ENCODE measurements around the gene CORO7. TPM values are rescaled to one million over a fixed set of nuclear protein-coding genes. Genes with fewer than 3 reads are reported as not detected.
A peak's percentile ranks its signal among the peaks of the same experiment; 100 is the strongest.

Gene CORO7
- total RNA-seq, 4 donors from 2014 or later = 5.7 to 15.3 (median 7.2) TPM

GRCh38 chr16:4377573-4378154 is 38.7 kb downstream of the CORO7 start:
- H3K27ac ChIP-seq = peak overlapping the region; percentile 73 to 84 (median 82)

DNA sequence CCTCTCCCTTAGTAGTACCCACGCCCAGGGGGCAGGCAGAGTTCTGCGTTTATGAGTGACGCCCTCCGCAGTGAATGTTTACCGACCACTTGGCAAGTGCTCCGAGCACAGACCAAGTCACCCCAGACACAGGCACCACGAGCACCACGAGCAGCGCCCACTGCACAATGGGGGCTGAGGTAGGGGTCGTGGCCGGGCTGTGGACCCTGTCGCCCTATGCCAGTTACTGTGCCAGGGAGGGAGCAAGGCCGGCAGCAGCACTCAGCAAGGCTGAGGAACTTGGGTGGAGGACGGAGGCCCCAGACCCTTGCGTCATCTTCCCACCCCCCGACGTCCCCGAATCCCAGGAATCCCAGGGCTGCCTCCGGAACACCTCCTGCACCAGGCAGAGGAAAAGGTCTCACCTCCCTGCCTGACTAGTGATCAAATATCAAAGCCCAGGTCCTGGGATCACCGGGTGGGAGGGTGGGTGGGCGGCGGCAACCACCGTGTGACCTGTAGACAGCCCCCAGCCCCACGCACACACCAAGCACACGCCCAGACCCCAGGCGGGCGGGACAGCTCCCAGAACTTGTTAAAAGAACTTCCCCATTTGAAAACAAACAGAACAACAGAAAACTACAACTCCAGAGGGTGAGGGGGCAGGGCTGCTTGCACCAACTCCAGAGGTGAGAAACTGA is 39.4 kb downstream of the CORO7 start:
- H3K27ac ChIP-seq = peak overlapping the region; percentile 73 to 84 (median 82)
- TF ChIP-seq CTCF (IDR thresholded peaks at IDR 0.05 in 4 of 5, conservative IDR thresholded peaks at IDR 0.05 in 1 of 5) (no peak), POLR2A (IDR thresholded peaks at IDR 0.05) (no peak)
- in situ Hi-C loops (cut with MboI; ENCODE audit: low sequenced_read_pairs in 4 of 4) = no loop called here
- H3K9me3 ChIP-seq = no peaks in the 10 kb centered on the region
- no peaks in the 10 kb centered on the region for H3K27me3 ChIP-seq
- no peak for DNase-seq
- no peaks in the 10 kb centered on the region for H3K36me3 ChIP-seq
- no peak for ATAC-seq
- peaks cover 35 to 57% of the 10 kb centered on the region in 2 donors for H3K4me1 ChIP-seq
- no peak overlapping the region for H3K4me3 ChIP-seq
- intact Hi-C loops (cut with DNase I; ENCODE audit: low total_unique reads) = no loop called here

More at GRCh38 chr16:4377573-4378154, 38.7 kb downstream of the CORO7 start:
- H3K27me3 ChIP-seq = no peaks in the 10 kb centered on the region
- H3K36me3 ChIP-seq = no peaks in the 10 kb centered on the region
- no peak for ATAC-seq
- TF ChIP-seq POLR2A (IDR thresholded peaks at IDR 0.05) = no peak
- no peak for TF ChIP-seq CTCF (IDR thresholded peaks at IDR 0.05 in 4 of 5, conservative IDR thresholded peaks at IDR 0.05 in 1 of 5)
- no peak overlapping the region for H3K4me3 ChIP-seq
- H3K9me3 ChIP-seq = no peaks in the 10 kb centered on the region
- DNase-seq = no peak
- in situ Hi-C loops (cut with MboI; ENCODE audit: low sequenced_read_pairs in 4 of 4) = no loop called here
- peaks cover 29 to 55% of the 10 kb centered on the region in 2 donors for H3K4me1 ChIP-seq
- intact Hi-C loops (cut with DNase I; ENCODE audit: low total_unique reads) = no loop called here

DNA sequence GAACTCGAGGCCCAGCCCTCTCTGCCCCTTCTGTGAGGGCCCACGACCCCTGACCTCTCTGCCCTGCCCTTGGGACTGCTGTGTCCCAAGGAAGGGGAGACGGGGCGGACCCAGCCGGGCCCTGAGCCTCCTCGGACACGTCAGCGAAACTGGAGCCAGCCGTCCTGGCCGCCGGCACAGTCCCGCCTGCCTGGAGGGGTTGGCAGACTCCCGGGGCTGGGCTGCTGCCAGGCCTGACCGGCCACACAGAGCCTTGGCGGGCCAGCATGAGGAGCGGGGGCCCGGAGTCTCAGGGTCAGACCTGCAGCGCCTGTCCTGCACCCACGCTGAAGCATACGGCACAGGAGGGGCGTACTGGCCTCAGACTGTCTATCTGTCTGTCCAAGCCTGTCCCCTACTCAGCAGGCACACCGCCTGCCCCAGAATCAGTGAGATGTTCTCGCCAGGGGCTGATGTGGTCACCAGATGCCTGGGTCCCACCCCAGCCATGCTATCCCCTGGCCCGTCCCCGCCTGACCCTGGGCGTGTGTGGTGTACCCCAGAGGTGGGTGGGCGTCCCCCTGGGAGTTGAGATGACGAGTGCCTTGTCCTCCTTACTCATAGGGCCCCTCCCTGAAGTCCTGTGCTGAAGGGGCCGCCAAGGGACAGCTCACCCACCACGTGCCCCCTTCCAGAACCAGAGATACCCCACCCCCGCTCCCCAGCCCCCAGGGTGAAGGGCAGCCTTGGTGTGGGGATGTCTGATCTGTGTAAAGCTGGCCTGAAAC is 40.1 kb downstream of the CORO7 start:
- Histone ChIP-seq H3K4me3 (peak overlapping the region; percentile 10 to 22 (median 16)), H3K4me1 (peaks cover 38 to 50% of the 10 kb centered on the region in 2 donors), H3K27me3 (no peaks in the 10 kb centered on the region), H3K9me3 (no peaks in the 10 kb centered on the region), H3K36me3 (no peaks in the 10 kb centered on the region), H3K27ac (peak overlapping the region; percentile 73 to 84 (median 82))
- DNase-seq = peak; percentile 76 to 92
- TF ChIP-seq POLR2A (IDR thresholded peaks at IDR 0.05) (no peak), CTCF (IDR thresholded peaks at IDR 0.05 in 4 of 5, conservative IDR thresholded peaks at IDR 0.05 in 1 of 5) (no peak)
- in situ Hi-C loops (cut with MboI; ENCODE audit: low sequenced_read_pairs in 4 of 4) = no loop called here
- ATAC-seq = peak; percentile 53 to 72
- intact Hi-C loops (cut with DNase I; ENCODE audit: low total_unique reads) = no loop called here

- no peak for TF ChIP-seq POLR2A (IDR thresholded peaks at IDR 0.05)
- no peak for TF ChIP-seq CTCF (IDR thresholded peaks at IDR 0.05 in 4 of 5, conservative IDR thresholded peaks at IDR 0.05 in 1 of 5)
- in situ Hi-C loops (cut with MboI; ENCODE audit: low sequenced_read_pairs in 4 of 4) = no loop called here
- Histone ChIP-seq H3K4me1 (peaks cover 39 to 44% of the 10 kb centered on the region in 2 donors), H3K36me3 (no peaks in the 10 kb centered on the region), H3K9me3 (no peaks in the 10 kb centered on the region), H3K27me3 (no peaks in the 10 kb centered on the region), H3K4me3 (peak overlapping the region in 3 of 4 donors; percentile 10 to 22 (median 13)), H3K27ac (peak overlapping the region; percentile 73 to 84 (median 82))
- intact Hi-C loops (cut with DNase I; ENCODE audit: low total_unique reads) = no loop called here
- DNase-seq (no peak), ATAC-seq (no peak)
These were observed 40.7 kb downstream of the CORO7 start for GRCh38 chr16:4375717-4376116.
